Effector CD8-positive, alpha-beta T cell (primary cell): Measurements from ENCODE around the gene SACM1L.

ENCODE experiments used
- DNase-seq: peaks from one replicate; lab custom pipeline; 2025; lab: John Stamatoyannopoulos, UW

SACM1L gene

GRCh38 chr3:45771831-45772230 is 82.6 kb downstream of the SACM1L start:
- no peak for DNase-seq

- DNase-seq: no peak
These were observed 83.3 kb downstream of the SACM1L start for GRCh38 chr3:45772341-45773035.

GRCh38 chr3:45773072-45773471 is 83.9 kb downstream of the SACM1L start:
- DNase-seq: no peak

GRCh38 chr3:45773714-45774449 is 84.7 kb downstream of the SACM1L start:
- DNase-seq: no peak

- no peak for DNase-seq
These were observed 85.7 kb downstream of the SACM1L start for GRCh38 chr3:45774581-45775521.

- no peak for DNase-seq
These were observed 86.5 kb downstream of the SACM1L start for GRCh38 chr3:45775571-45776300.

GRCh38 chr3:45776301-45776595 is 87.1 kb downstream of the SACM1L start:
- no peak for DNase-seq

GRCh38 chr3:45776611-45777010 is 87.4 kb downstream of the SACM1L start:
- no peak for DNase-seq

- no peak for DNase-seq
These were observed 88.0 kb downstream of the SACM1L start for GRCh38 chr3:45777111-45777745.

GRCh38 chr3:45777746-45778386 is 88.7 kb downstream of the SACM1L start:
- no peak for DNase-seq

- DNase-seq: no peak
These were observed 89.6 kb downstream of the SACM1L start for GRCh38 chr3:45778761-45779201.

GRCh38 chr3:45779746-45780735 is 90.8 kb downstream of the SACM1L start:
- DNase-seq: no peak

GRCh38 chr3:45781271-45781670 is 92.1 kb downstream of the SACM1L start:
- no peak for DNase-seq

- no peak for DNase-seq
These were observed 92.6 kb downstream of the SACM1L start for GRCh38 chr3:45781841-45782240.

- no peak for DNase-seq
These were observed 93.2 kb downstream of the SACM1L start for GRCh38 chr3:45782381-45782780.

- no peak for DNase-seq
These were observed 94.5 kb downstream of the SACM1L start for GRCh38 chr3:45783667-45784066.

GRCh38 chr3:45785605-45786150 is 96.5 kb downstream of the SACM1L start:
- no peak for DNase-seq

- no peak for DNase-seq
These were observed 97.8 kb downstream of the SACM1L start for GRCh38 chr3:45786801-45787495.

GRCh38 chr3:45787551-45787950 is 98.4 kb downstream of the SACM1L start:
- no peak for DNase-seq
